HG02610 (cell line): ENCODE data around the gene IRF5.
A peak's percentile ranks its signal among the peaks of the same experiment; 100 is the strongest.
"Not testable (repeated sequence)": the region's sequence is repeated elsewhere in the genome, so short reads cannot be mapped to it uniquely, and the experiment has no call there.

Experiments used
- ATAC-seq: cut with Tn5 transposase; IDR thresholded peaks from one replicate; pipeline ENCODE4 v1.9.1; 2021; ENCODE audit warnings: mild to moderate bottlenecking, moderate library complexity; ENCODE audit not compliant: unreplicated experiment

IRF5 gene

GRCh38 chr7:128906001-128906765 lies 31.5 kb upstream of the IRF5 start:
- ATAC-seq = no peak

- ATAC-seq = no peak
Observed at GRCh38 chr7:128906766-128907559, 30.8 kb upstream of the IRF5 start.

DNA sequence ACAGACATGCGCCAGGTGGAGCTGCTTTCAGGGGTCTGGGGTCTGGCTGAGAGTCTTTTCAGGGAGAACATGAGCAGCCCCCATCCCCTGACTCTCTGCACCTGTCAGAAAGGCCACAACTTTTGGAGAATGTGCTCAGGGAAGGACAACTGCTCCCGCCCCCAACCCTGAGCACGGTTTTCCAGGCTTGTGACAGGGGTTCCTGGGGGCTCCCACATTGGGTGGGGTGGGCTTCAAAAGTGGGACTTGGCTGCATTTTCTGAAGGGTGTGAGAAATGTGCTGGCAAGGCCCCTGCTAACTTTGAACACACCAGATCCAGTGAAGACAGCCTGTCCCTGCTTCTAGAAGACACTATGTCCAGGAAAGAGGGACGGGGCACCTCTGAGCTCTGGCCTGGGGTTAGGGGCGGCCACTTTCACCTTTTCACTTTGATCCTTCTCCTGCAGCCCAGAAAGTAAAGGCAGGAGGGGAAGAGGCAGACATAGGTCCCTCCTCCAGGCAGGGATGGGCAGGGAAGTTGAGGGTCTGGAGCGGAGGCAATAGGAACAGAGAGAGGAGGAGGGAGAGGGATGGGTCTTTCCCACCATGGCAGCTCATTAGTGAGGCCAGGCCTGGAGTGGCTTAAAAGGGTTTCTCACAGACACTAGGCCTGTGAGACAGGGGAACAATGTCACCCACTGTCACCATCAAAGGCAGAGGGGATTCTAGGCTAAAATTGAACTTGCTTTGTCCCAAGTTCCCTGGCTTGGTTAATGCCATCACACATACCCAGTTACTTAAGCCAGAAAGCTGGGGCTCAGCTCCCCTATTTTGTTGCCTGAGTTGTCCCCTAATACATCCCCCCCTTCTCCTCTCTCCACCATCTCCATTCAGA lies 28.7 kb upstream of the IRF5 start:
- ATAC-seq = no peak

DNA sequence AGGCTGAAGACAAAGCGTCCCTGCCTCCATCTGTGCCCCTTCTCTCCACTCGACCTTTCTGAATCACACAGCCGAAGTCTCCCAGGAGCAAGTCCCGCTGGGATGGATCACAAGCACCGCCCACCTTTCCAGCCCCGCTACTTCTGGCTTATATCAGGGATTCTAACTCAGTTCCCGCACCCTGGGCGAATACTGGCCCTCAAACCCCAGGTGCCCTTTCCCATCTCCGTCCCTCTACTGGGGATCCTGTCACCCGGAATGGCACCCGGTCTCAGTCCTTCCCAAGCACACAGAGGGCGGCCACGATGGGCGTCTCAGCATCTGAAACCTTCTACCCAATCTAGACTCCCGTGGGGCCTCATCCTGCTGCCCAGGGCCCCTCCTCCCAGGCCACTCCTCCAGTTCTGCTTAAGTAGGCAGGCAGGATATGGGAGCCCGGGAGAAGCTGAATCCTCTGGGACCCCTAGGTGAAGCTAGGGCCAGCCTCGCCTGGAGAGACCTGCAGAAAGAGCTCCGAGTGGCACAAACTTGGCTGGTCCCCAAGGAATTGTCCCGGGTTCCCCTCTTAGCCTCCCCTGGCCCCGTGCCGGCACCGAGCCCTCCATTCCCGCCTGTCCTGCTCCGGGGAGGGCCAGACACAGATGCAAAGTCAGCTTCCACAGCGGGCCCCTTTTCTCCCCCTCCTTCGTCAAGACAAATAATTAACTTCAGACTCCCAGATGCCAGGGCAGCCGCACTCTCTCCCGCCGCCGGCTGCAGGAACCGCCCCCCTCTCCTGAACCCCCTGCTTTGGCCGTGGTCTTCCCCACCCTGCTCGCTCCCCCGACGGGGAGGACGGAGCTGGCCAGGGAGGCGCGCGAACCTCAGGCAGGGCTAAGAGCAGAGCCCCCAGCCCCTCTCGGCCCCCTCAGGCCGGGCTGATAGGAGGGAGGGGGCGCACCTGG lies 27.8 kb upstream of the IRF5 start:
- ATAC-seq = no peak

GRCh38 chr7:128910569-128910945 lies 27.2 kb upstream of the IRF5 start, which contains the start of gene KCP:
TSS of gene KCP (minus strand) at chr7:128910709. CDS start at chr7:128910676, 33 bp downstream.
- ATAC-seq = no peak

- ATAC-seq = no peak
Observed at GRCh38 chr7:128911423-128912031, 26.2 kb upstream of the IRF5 start.

GRCh38 chr7:128912281-128912680 lies 25.4 kb upstream of the IRF5 start:
- ATAC-seq = no peak

DNA sequence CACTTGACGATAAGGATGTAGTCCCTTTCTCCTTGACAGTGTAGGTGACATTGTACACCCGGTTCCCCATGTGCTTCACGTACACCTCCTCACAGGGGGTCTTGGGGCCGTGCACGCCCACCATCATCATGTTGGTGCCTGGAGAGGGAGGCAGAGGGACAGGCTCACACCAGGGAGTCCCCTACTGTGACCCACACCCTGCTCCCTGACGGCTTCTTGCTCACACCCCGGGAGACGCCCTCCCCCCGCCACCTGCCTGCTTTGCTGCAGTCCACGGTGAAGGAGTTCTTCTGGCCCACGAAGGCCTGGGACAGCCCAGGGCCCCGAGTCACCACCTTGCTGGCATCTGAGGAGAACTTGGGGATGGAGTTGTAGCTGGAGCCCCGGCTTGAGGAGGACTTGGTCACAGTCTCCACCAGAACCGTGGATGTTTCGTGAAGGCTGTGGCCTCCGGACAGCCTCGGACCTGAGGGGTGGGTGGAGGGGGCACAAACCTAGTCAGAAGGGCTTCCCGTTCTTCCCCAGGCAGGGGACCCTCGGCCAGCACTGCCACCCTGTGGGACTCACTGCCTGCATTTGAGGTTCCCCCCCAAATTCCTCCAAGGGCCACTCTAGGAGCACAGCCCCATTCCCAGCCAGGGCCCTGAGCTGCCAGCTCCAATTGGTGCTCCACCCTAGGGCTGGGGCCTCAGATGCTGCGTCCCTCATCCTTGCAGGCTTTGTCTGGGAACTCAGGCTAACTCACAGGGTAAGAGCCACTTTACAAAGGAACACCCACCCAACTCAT lies 24.8 kb upstream of the IRF5 start:
- not testable (repeated sequence) for ATAC-seq

DNA sequence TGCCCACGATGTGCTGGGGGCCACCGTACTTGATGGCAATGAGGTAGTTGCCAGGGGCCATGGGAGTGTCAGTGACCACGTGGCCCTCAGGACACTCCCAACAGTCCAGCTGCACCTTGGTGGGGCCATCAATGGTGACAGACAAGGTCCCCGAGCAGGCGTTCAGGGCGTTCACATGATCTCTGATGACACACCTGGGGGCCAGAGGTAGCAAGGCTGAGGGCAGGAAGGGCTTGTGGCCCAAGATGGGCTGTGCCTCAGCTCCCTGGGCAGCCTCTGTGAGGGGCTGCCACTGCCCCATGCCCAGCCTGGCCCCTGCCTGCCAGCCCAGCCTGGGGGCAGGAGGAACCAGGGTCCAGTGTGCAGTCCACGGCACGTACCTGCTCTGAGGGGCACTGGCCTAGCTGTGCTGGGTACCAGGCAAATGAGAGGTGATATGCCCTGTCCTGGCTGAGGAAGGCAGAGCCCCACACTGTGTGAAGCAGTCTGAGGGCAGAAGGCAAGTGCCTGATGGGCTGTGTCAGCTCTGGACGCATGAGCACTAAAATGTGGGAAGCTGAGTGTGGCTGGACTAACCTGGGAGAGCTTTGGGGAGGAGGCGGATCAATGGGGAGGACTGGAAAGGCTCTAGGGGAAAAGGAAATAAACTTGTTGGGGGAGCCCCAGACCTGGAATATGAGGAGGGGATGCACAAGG lies 23.7 kb upstream of the IRF5 start:
- no peak for ATAC-seq

GRCh38 chr7:128914566-128915151 lies 23.1 kb upstream of the IRF5 start:
- peak; percentile 58 for ATAC-seq

DNA sequence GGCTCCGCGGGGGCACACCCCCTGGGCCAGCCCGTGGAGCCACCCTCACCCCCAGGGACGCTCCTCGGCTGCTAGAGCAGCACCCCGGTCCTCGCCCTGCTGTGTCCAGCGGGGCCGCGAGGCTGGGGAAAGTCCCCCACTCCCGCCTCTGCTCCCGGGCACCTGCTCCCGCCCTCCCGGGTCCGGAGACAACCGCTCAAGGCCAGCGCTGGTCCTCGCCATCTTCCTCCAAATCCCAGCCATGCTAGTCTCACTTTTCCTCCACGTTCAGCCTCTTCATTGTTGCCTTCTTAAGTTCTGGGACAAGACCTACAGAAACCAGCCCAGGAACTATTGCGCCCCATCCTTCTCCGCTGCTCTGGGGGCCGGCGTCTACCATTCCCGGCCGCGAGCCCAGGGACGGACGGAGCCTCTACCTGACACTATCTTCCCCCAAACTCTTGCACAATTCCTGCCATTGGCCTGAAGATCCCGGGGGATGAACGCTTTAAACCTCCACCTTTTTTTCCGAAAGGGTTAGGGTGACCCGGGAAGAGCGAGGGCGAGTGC lies 22.4 kb upstream of the IRF5 start:
- no peak for ATAC-seq

GRCh38 chr7:128915841-128916642 lies 21.7 kb upstream of the IRF5 start:
- no peak for ATAC-seq

DNA sequence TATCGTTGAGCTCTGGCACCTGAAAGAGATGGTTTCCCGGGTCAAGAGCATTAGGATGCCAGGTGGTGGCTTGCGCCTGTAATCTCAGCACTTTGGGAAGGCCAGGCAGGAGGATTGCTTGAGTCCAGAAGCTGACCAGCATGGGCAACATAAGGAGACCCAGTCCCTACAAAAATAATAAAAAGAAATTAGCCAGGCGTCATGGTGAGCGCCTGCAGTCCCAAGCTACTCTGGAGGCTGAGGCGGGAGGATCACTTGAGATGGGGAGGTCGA lies 21.1 kb upstream of the IRF5 start:
- ATAC-seq = no peak

GRCh38 chr7:128917122-128917521 lies 20.6 kb upstream of the IRF5 start:
- no peak for ATAC-seq

DNA sequence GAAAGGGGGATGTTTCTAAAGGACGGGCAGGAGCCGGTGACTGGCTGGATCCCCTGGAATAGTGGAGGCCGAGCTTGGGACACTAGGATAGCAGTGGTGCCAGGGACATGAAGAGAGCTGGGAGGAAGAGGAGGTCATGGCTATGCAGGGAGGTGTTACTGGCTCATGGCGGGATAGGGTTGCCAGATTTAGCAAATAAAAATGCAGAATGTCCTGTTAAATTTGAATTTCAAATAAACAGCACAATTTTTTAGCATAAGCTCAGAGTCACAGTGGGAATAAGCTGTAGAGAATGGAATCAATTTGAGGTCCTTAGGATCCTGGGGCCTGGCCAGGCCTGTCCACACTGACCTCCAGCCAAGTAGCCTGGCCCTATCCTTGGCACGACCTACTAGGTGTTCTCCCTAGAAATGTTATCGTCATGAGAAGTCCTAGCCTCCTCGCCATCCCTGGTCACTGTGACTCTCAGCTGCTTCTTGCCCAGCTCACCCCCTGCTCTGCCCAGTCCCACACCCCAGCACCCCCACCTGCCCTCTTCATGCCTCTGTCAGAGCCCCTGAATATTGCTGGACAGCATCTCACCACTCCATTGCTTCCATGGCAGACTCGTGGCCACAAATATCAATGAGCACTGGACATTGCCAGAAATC lies 19.6 kb upstream of the IRF5 start:
- no peak for ATAC-seq

GRCh38 chr7:128919241-128919640 lies 18.5 kb upstream of the IRF5 start:
- ATAC-seq = no peak
